HEK293 (cell line): ENCODE measurements around the gene FGF12.

Experiments used
- CTCF ChIP-seq: fragments of 450-650 bp; formaldehyde crosslinking; IDR thresholded peaks from 2 replicates; pipeline ENCODE4 v1.5.1; 2016; ENCODE audit warnings: missing biosample characterization, missing genetic modification characterization
- PATZ1 ChIP-seq: fragments of 450-650 bp; formaldehyde crosslinking; IDR thresholded peaks from 2 replicates; pipeline ENCODE4 v1.5.1; 2016; ENCODE audit warnings: missing biosample characterization, missing genetic modification characterization
- SETDB1 ChIP-seq: IDR thresholded peaks from one replicate; pipeline ENCODE4 v1.6.1; 2017; ENCODE audit warnings: mild to moderate bottlenecking, low read length, moderate library complexity, mixed read lengths; ENCODE audit not compliant: insufficient read length
- YY1 ChIP-seq: fragments of 450-650 bp; formaldehyde crosslinking; IDR thresholded peaks from 2 replicates; pipeline ENCODE4 v1.5.1; 2018; ENCODE audit warnings: missing biosample characterization, missing genetic modification characterization
- ZNF112 ChIP-seq: fragments of 450-650 bp; formaldehyde crosslinking; IDR thresholded peaks from 2 replicates; pipeline ENCODE4 v1.5.0; 2017; ENCODE audit warnings: missing biosample characterization, missing genetic modification characterization
- ZNF146 ChIP-seq: fragments of 450-650 bp; formaldehyde crosslinking; IDR thresholded peaks from 2 replicates; pipeline ENCODE4 v1.5.1; 2016; ENCODE audit warnings: missing biosample characterization, missing genetic modification characterization
- ZNF391 ChIP-seq: fragments of 450-650 bp; formaldehyde crosslinking; IDR thresholded peaks from 2 replicates; pipeline ENCODE4 v1.5.1; 2016; ENCODE audit warnings: low read depth, missing biosample characterization, missing genetic modification characterization, borderline replicate concordance
- ZNF530 ChIP-seq: fragments of 450-650 bp; formaldehyde crosslinking; IDR thresholded peaks from 2 replicates; pipeline ENCODE4 v1.5.1; 2016; ENCODE audit warnings: low read depth, missing biosample characterization, missing genetic modification characterization
- ZNF664 ChIP-seq: fragments of 450-650 bp; formaldehyde crosslinking; IDR thresholded peaks from 2 replicates; pipeline ENCODE4 v1.5.1; 2016; ENCODE audit warnings: missing biosample characterization, missing genetic modification characterization
- ZNF707 ChIP-seq: fragments of 450-650 bp; formaldehyde crosslinking; IDR thresholded peaks from 2 replicates; pipeline ENCODE4 v1.5.1; 2016; ENCODE audit warnings: missing biosample characterization, missing genetic modification characterization
- ZSCAN5A ChIP-seq: fragments of 450-650 bp; formaldehyde crosslinking; IDR thresholded peaks from 2 replicates; pipeline ENCODE4 v1.5.1; 2016; ENCODE audit warnings: missing biosample characterization, missing genetic modification characterization
- TF ChIP-seq, protein P1 (sequence below): IDR thresholded peaks from 2 replicates; pipeline ENCODE4 v1.6.1; 2011; ENCODE audit warnings: mild to moderate bottlenecking, low read depth, low read length, borderline replicate concordance
- TF ChIP-seq, protein P2 (sequence below): fragments of 450-650 bp; formaldehyde crosslinking; IDR thresholded peaks from 2 replicates; pipeline ENCODE4 v1.5.1; 2016; ENCODE audit warnings: missing biosample characterization, missing genetic modification characterization
- TF ChIP-seq, protein P3 (sequence below): sonication (generic); formaldehyde crosslinking; IDR thresholded peaks from 2 replicates; pipeline ENCODE4 v1.8.1; 2022; ENCODE audit warnings: mild to moderate bottlenecking, moderate library complexity, missing genetic modification reagents

GRCh38 chr3:192621909-192622308 lies 105.4 kb downstream of the FGF12 start:
- TF ChIP-seq CTCF (tag by site-specific recombination) (no peak), YY1 (tag by site-specific recombination) (no peak), SETDB1 (no peak), ZNF391 (tag by site-specific recombination) (no peak), PATZ1 (tag by site-specific recombination) (no peak), ZNF707 (no peak), ZNF664 (tag by site-specific recombination) (no peak), ZSCAN5A (no peak), ZNF146 (no peak), ZNF530 (no peak), ZNF112 (no peak)
- TF ChIP-seq, protein P1, sequence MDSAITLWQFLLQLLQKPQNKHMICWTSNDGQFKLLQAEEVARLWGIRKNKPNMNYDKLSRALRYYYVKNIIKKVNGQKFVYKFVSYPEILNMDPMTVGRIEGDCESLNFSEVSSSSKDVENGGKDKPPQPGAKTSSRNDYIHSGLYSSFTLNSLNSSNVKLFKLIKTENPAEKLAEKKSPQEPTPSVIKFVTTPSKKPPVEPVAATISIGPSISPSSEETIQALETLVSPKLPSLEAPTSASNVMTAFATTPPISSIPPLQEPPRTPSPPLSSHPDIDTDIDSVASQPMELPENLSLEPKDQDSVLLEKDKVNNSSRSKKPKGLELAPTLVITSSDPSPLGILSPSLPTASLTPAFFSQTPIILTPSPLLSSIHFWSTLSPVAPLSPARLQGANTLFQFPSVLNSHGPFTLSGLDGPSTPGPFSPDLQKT, result no peak
- TF ChIP-seq, protein P2, sequence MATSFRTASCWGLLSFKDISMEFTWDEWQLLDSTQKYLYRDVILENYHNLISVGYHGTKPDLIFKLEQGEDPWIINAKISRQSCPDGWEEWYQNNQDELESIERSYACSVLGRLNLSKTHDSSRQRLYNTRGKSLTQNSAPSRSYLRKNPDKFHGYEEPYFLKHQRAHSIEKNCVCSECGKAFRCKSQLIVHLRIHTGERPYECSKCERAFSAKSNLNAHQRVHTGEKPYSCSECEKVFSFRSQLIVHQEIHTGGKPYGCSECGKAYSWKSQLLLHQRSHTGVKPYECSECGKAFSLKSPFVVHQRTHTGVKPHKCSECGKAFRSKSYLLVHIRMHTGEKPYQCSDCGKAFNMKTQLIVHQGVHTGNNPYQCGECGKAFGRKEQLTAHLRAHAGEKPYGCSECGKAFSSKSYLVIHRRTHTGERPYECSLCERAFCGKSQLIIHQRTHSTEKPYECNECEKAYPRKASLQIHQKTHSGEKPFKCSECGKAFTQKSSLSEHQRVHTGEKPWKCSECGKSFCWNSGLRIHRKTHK (tag by site-specific recombination), result no peak
- TF ChIP-seq, protein P3, sequence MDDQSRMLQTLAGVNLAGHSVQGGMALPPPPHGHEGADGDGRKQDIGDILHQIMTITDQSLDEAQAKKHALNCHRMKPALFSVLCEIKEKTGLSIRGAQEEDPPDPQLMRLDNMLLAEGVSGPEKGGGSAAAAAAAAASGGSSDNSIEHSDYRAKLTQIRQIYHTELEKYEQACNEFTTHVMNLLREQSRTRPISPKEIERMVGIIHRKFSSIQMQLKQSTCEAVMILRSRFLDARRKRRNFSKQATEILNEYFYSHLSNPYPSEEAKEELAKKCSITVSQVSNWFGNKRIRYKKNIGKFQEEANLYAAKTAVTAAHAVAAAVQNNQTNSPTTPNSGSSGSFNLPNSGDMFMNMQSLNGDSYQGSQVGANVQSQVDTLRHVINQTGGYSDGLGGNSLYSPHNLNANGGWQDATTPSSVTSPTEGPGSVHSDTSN, result no peak
